B cell (primary cell): ENCODE results near the gene TCAIM. TPM values are rescaled to one million over a fixed set of nuclear protein-coding genes. Genes with fewer than 3 reads are reported as not detected.

Source experiments
- ATAC-seq: fragments of 200-7000 bp; cut with Tn5 transposase; one replicate; pipeline ENCODE4 v1.10.0; 2021; ENCODE audit warnings: low read depth, mild to moderate bottlenecking, moderate number of reproducible peaks, moderate library complexity
- CTCF ChIA-PET: fragments of 350-600 bp; sonication (Branson Sonifier 250); formaldehyde crosslinking; loops from one replicate; lab custom pipeline; 2021; ENCODE audit warnings: antibody characterized with exemption, inconsistent platforms; lab: Charles Lee
- POLR2A ChIA-PET: fragments of 350-600 bp; sonication (Branson Sonifier 250); formaldehyde crosslinking; loops from one replicate; lab custom pipeline; 2021; ENCODE audit warnings: antibody characterized with exemption; lab: Charles Lee
- DNase-seq: peaks from one replicate; pipeline ENCODE4 v3.0.0; 2013
- H2AFZ ChIP-seq: 2 replicates; pipeline ENCODE4 v1.6.1; 2012; ENCODE audit warnings: mild to moderate bottlenecking, low read depth, low read length; ENCODE audit not compliant: insufficient read depth, poor library complexity, severe bottlenecking
- H3K27ac ChIP-seq, 2 donors: 1 replicate in 1 of 2; 2 replicates in 1 of 2; pipeline ENCODE4 v1.5.1; 2012 to 2013; ENCODE audit warnings: low read length in 2 of 2, mild to moderate bottlenecking in 2 of 2, moderate library complexity in 1 of 2
- H3K27me3 ChIP-seq, 4 experiments: fragments of 200-600 bp in 1 of 4; sonication (generic) in 1 of 4; replicated peaks in 1 of 4; 1 replicate in 2 of 4; 2 replicates in 2 of 4; pipeline versions ENCODE4 v1.6.1 to v1.7.0; 2013 to 2016; ENCODE audit warnings: low read length in 3 of 4, mild to moderate bottlenecking in 2 of 4, mixed read lengths in 1 of 4, moderate library complexity in 1 of 4; ENCODE audit not compliant: insufficient read depth in 4 of 4, control insufficient read depth in 3 of 4; ENCODE audit errors: control extremely low read depth in 1 of 4
- H3K36me3 ChIP-seq, 2 experiments: replicated peaks in 1 of 2; 1 replicate in 1 of 2; 2 replicates in 1 of 2; pipeline versions ENCODE4 v1.6.1 to v1.7.1; 2013; ENCODE audit warnings: low read length in 1 of 2; ENCODE audit not compliant: insufficient read depth in 2 of 2, control insufficient read depth in 1 of 2; ENCODE audit errors: control extremely low read depth in 1 of 2, extremely low read depth in 1 of 2
- H3K4me1 ChIP-seq, 2 donors: fragments of 200-600 bp in 1 of 2; sonication (generic) in 1 of 2; 1 replicate in 1 of 2; 2 replicates in 1 of 2; pipeline versions ENCODE4 v1.5.1 to v1.6.1; 2013 to 2017; ENCODE audit warnings: low read length in 2 of 2; ENCODE audit not compliant: control insufficient read depth in 2 of 2, insufficient read depth in 2 of 2
- H3K4me2 ChIP-seq: replicated peaks from 2 replicates; pipeline ENCODE3; 2012; ENCODE audit warnings: mild to moderate bottlenecking, low read depth, low read length; ENCODE audit not compliant: poor library complexity, severe bottlenecking
- H3K4me3 ChIP-seq, 5 experiments: fragments of 200-600 bp in 1 of 5; sonication (generic) in 1 of 5; 1 replicate in 3 of 5; 2 replicates in 2 of 5; pipeline versions ENCODE4 v1.5.1 to v1.7.0; 2011 to 2016; ENCODE audit warnings: low read length in 4 of 5, mild to moderate bottlenecking in 4 of 5, low read depth in 2 of 5, control low read depth in 1 of 5, moderate library complexity in 1 of 5; ENCODE audit not compliant: insufficient read depth in 1 of 5; ENCODE audit errors: control extremely low read depth in 1 of 5, extremely low read depth in 1 of 5
- H3K79me2 ChIP-seq: fragments of 200-600 bp; sonication (generic); one replicate; pipeline ENCODE4 v1.6.0; 2016; ENCODE audit warnings: low read length; ENCODE audit not compliant: control insufficient read depth, insufficient read depth
- H3K9ac ChIP-seq: fragments of 200-600 bp; sonication (generic); 2 replicates; pipeline ENCODE4 v1.6.1; 2017; ENCODE audit warnings: mild to moderate bottlenecking, low read length, moderate library complexity
- H3K9me3 ChIP-seq, 3 donors: one replicate each; pipeline versions ENCODE4 v1.6.1 to v1.7.1; 2013; ENCODE audit warnings: low read length in 2 of 3; ENCODE audit not compliant: control insufficient read depth in 2 of 3, insufficient read depth in 1 of 3; ENCODE audit errors: control extremely low read depth in 1 of 3
- H4K20me1 ChIP-seq: 2 replicates; pipeline ENCODE4 v1.6.0; 2012; ENCODE audit warnings: mild to moderate bottlenecking, low read length; ENCODE audit not compliant: insufficient read depth, control insufficient read depth, poor library complexity, severe bottlenecking
- H3K27ac Mint-ChIP-seq: one replicate; pipeline ENCODE4 v1.8.0; 2021; ENCODE audit warnings: mixed read lengths
- H3K27me3 Mint-ChIP-seq: one replicate; pipeline ENCODE4 v1.8.0; 2021; ENCODE audit warnings: mixed read lengths
- H3K4me1 Mint-ChIP-seq: one replicate; pipeline ENCODE4 v1.8.0; 2021; ENCODE audit warnings: mixed read lengths
- H3K4me3 Mint-ChIP-seq: one replicate; pipeline ENCODE4 v1.8.0; 2021; ENCODE audit warnings: mixed read lengths
- H3K9me3 Mint-ChIP-seq: one replicate; pipeline ENCODE4 v1.8.0; 2022; ENCODE audit warnings: mixed read lengths; ENCODE audit not compliant: insufficient read depth
- EZH2 ChIP-seq: IDR thresholded peaks from 2 replicates; pipeline ENCODE4 v1.6.1; 2012; ENCODE audit warnings: borderline replicate concordance, low read depth, mild to moderate bottlenecking, moderate library complexity, low read length; ENCODE audit not compliant: insufficient read depth, poor library complexity, severe bottlenecking
- WGBS: methylation state at CpG from one replicate; pipeline ENCODE4 v1.1.5; 2013; ENCODE audit warnings: missing lambda C conversion rate; ENCODE audit not compliant: insufficient coverage; 5-methylcytosine and 5-hydroxymethylcytosine counted together
- intact Hi-C: fragments of 100-400 bp; cut with micrococcal nuclease; formaldehyde crosslinking; loops from one replicate; pipeline ENCODE4 v1.10.0; 2022
- polyA plus RNA-seq: library from polyadenylated mRNA; depleted of rRNA; stranded (reverse); fragments of >200 nt; gene quantifications from 2 replicates; pipeline ENCODE4 v1.2.3, GENCODE V29; 2012
- total RNA-seq, 2 donors: library from RNA; stranded (reverse); fragments of 120-200 nt in 1 of 2; gene quantifications; 1 replicate in 1 of 2; 2 replicates in 1 of 2; pipeline versions ENCODE4 v1.2.3 to v1.2.4, GENCODE V29; 2013 to 2022
- TF ChIP-seq, protein P1 (sequence below): fragments of 200-600 bp; IDR thresholded peaks from one replicate; pipeline ENCODE4 v1.8.0; 2022; ENCODE audit warnings: antibody characterized with exemption, mild to moderate bottlenecking

TCAIM gene
- total and polyA plus RNA-seq, 2 donors (not counting 1 experiment from before 2014, with no cell fraction given): 4.3 to 15.8 TPM

GRCh38 chr3:44414517-44415090 is 76.0 kb downstream of the TCAIM start:
- ChIA-PET POLR2A (no interaction called here), CTCF (no interaction called here)
- Histone ChIP-seq H3K4me3 (no peak overlapping the region), H3K4me2 (no peak overlapping the region), H3K9ac (no peak overlapping the region), H4K20me1 (no peaks in the 10 kb centered on the region), H3K36me3 (no peaks in the 10 kb centered on the region), H3K27me3 (no peaks in the 10 kb centered on the region), H3K9me3 (peaks cover 0 to 8% (median 0%) of the 10 kb centered on the region in 3 donors), H2AFZ (no peak overlapping the region), H3K27ac (no peak overlapping the region), H3K79me2 (no peaks in the 10 kb centered on the region), H3K4me1 (no peaks in the 10 kb centered on the region)
- Mint-ChIP-seq H3K4me1 (no peaks in the 10 kb centered on the region), H3K4me3 (no peak overlapping the region), H3K9me3 (no peaks in the 10 kb centered on the region), H3K27ac (no peak overlapping the region), H3K27me3 (no peaks in the 10 kb centered on the region)
- 100% methylated on average over 11 of the region's 11 CpGs for WGBS
- intact Hi-C loops: no loop called here
- ATAC-seq (no peak), DNase-seq (no peak)
- TF ChIP-seq EZH2: no peak
- TF ChIP-seq, protein P1, sequence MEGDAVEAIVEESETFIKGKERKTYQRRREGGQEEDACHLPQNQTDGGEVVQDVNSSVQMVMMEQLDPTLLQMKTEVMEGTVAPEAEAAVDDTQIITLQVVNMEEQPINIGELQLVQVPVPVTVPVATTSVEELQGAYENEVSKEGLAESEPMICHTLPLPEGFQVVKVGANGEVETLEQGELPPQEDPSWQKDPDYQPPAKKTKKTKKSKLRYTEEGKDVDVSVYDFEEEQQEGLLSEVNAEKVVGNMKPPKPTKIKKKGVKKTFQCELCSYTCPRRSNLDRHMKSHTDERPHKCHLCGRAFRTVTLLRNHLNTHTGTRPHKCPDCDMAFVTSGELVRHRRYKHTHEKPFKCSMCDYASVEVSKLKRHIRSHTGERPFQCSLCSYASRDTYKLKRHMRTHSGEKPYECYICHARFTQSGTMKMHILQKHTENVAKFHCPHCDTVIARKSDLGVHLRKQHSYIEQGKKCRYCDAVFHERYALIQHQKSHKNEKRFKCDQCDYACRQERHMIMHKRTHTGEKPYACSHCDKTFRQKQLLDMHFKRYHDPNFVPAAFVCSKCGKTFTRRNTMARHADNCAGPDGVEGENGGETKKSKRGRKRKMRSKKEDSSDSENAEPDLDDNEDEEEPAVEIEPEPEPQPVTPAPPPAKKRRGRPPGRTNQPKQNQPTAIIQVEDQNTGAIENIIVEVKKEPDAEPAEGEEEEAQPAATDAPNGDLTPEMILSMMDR: no peak

- Histone ChIP-seq H3K4me3 (no peak overlapping the region), H2AFZ (no peak overlapping the region), H4K20me1 (no peaks in the 10 kb centered on the region), H3K9me3 (peaks cover 0 to 8% (median 0%) of the 10 kb centered on the region in 3 donors), H3K27me3 (no peaks in the 10 kb centered on the region), H3K36me3 (no peaks in the 10 kb centered on the region), H3K79me2 (no peaks in the 10 kb centered on the region), H3K4me1 (no peaks in the 10 kb centered on the region), H3K27ac (no peak overlapping the region), H3K9ac (no peak overlapping the region), H3K4me2 (no peak overlapping the region)
- intact Hi-C loops: no loop called here
- no peak for ATAC-seq
- Mint-ChIP-seq H3K4me3 (no peak overlapping the region), H3K27ac (no peak overlapping the region), H3K27me3 (no peaks in the 10 kb centered on the region), H3K9me3 (no peaks in the 10 kb centered on the region), H3K4me1 (no peaks in the 10 kb centered on the region)
- DNase-seq: no peak
- WGBS: 97% methylated on average over 11 of the region's 11 CpGs
- ChIA-PET CTCF (no interaction called here), POLR2A (no interaction called here)
- TF ChIP-seq EZH2: no peak
- TF ChIP-seq, protein P1: no peak
Measured at GRCh38 chr3:44415421-44415820, 76.9 kb downstream of the TCAIM start.
